ENCODE results near the gene MTG1. TPM values are rescaled to one million over a fixed set of nuclear protein-coding genes. Genes with fewer than 3 reads are reported as not detected.

Gene MTG1
- total and polyA plus RNA-seq, 2 donors (not counting 1 experiment from before 2014, with no cell fraction given) = 90.0 to 117 TPM

DNA sequence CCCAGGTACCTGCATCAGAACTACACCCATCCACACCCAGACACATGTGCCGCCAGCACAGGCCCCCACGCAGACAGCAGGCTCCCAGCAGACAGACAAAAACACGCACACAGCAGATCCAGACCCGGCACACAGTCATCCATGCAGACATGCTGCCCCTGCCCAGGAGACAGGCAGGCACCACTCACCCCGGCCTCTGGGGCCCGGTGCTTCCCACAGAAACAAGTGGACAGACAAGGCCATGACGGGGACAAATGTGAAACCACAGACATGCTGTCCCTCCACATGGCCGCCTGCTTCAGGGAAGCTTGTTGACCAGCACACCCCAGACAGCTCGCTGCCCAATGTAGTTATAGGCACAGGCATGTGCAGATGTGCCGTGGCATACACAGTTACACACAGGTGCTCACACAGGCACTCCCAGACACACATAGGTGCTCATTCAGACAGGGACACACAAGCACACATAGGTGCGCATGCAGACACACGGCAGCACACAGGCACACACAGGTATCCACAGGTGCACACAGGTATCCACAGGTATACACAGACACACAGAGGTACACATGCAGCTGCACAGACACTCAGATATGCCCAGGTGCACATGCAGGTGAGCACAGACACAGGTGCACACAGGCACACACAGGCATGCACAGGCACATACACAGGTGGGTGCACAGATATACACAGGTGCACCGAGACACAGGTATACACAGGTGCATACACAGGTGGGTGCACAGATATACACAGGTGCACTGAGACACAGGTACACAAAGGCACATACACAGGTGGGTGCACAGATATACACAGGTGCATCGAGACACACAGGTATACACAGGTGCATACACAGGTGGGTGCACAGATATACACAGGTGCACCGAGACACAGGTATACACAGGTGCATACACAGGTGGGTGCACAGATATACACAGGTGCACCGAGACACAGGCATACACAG lies 49.3 kb downstream of the MTG1 start:
- Histone ChIP-seq H4K20me1 (ENCODE audit: control insufficient read depth, insufficient read depth, low read length, poor library complexity, severe bottlenecking) (no peaks in the 10 kb centered on the region), H3K9ac (ENCODE audit: low read length) (no peak overlapping the region), H3K27ac (ENCODE audit: low read length in 2 of 2) (no peak overlapping the region), H3K4me3 (ENCODE audit: control extremely low read depth in 1 of 5, extremely low read depth in 1 of 5, insufficient read depth in 1 of 5, low read depth in 2 of 5, low read length in 4 of 5) (no peak overlapping the region), H2AFZ (ENCODE audit: insufficient read depth, low read depth, low read length, poor library complexity, severe bottlenecking) (no peak overlapping the region), H3K79me2 (ENCODE audit: control insufficient read depth, insufficient read depth, low read length) (no peaks in the 10 kb centered on the region), H3K9me3 (ENCODE audit: control extremely low read depth in 1 of 3, control insufficient read depth in 2 of 3, insufficient read depth in 1 of 3, low read length in 2 of 3) (peaks cover 6 to 37% (median 18%) of the 10 kb centered on the region in 3 donors), H3K36me3 (replicated peaks in 1 of 2; ENCODE audit: control extremely low read depth in 1 of 2, control insufficient read depth in 1 of 2, extremely low read depth in 1 of 2, insufficient read depth in 2 of 2, low read length in 1 of 2) (no peaks in the 10 kb centered on the region), H3K27me3 (replicated peaks in 1 of 4; ENCODE audit: control extremely low read depth in 1 of 4, control insufficient read depth in 3 of 4, insufficient read depth in 4 of 4, low read length in 3 of 4) (no peaks in the 10 kb centered on the region), H3K4me2 (replicated peaks; ENCODE audit: low read depth, low read length, poor library complexity, severe bottlenecking) (no peak overlapping the region), H3K4me1 (ENCODE audit: control insufficient read depth in 2 of 2, insufficient read depth in 2 of 2, low read length in 2 of 2) (peaks cover 0 to 7% of the 10 kb centered on the region in 2 donors)
- 91% methylated on average over 16 of the region's 16 CpGs for WGBS (ENCODE audit: insufficient coverage)
- TF ChIP-seq EZH2 (IDR thresholded peaks at IDR 0.05; ENCODE audit: borderline replicate concordance, insufficient read depth, low read depth, low read length, poor library complexity, severe bottlenecking) = no peak
- TF ChIP-seq, protein P1, sequence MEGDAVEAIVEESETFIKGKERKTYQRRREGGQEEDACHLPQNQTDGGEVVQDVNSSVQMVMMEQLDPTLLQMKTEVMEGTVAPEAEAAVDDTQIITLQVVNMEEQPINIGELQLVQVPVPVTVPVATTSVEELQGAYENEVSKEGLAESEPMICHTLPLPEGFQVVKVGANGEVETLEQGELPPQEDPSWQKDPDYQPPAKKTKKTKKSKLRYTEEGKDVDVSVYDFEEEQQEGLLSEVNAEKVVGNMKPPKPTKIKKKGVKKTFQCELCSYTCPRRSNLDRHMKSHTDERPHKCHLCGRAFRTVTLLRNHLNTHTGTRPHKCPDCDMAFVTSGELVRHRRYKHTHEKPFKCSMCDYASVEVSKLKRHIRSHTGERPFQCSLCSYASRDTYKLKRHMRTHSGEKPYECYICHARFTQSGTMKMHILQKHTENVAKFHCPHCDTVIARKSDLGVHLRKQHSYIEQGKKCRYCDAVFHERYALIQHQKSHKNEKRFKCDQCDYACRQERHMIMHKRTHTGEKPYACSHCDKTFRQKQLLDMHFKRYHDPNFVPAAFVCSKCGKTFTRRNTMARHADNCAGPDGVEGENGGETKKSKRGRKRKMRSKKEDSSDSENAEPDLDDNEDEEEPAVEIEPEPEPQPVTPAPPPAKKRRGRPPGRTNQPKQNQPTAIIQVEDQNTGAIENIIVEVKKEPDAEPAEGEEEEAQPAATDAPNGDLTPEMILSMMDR (IDR thresholded peaks at IDR 0.05) = no peak
- CTCF ChIA-PET = no interaction called here
- peaks cover 2% of the 10 kb centered on the region for H3K4me1 Mint-ChIP-seq
- peaks cover 13% of the 10 kb centered on the region for H3K9me3 Mint-ChIP-seq (ENCODE audit: insufficient read depth)
- no peak for DNase-seq
- H3K4me3 Mint-ChIP-seq = no peak overlapping the region
- POLR2A ChIA-PET = no interaction called here
- peaks cover 8% of the 10 kb centered on the region for H3K27me3 Mint-ChIP-seq
- intact Hi-C loops (cut with micrococcal nuclease) = no loop called here
- no peak for ATAC-seq (ENCODE audit: low read depth)
- no peak overlapping the region for H3K27ac Mint-ChIP-seq

Measured in B cell (primary cell).